ENCODE results near the gene PLEKHN1.

Gene PLEKHN1, protein sequence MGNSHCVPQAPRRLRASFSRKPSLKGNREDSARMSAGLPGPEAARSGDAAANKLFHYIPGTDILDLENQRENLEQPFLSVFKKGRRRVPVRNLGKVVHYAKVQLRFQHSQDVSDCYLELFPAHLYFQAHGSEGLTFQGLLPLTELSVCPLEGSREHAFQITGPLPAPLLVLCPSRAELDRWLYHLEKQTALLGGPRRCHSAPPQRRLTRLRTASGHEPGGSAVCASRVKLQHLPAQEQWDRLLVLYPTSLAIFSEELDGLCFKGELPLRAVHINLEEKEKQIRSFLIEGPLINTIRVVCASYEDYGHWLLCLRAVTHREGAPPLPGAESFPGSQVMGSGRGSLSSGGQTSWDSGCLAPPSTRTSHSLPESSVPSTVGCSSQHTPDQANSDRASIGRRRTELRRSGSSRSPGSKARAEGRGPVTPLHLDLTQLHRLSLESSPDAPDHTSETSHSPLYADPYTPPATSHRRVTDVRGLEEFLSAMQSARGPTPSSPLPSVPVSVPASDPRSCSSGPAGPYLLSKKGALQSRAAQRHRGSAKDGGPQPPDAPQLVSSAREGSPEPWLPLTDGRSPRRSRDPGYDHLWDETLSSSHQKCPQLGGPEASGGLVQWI

DNA sequence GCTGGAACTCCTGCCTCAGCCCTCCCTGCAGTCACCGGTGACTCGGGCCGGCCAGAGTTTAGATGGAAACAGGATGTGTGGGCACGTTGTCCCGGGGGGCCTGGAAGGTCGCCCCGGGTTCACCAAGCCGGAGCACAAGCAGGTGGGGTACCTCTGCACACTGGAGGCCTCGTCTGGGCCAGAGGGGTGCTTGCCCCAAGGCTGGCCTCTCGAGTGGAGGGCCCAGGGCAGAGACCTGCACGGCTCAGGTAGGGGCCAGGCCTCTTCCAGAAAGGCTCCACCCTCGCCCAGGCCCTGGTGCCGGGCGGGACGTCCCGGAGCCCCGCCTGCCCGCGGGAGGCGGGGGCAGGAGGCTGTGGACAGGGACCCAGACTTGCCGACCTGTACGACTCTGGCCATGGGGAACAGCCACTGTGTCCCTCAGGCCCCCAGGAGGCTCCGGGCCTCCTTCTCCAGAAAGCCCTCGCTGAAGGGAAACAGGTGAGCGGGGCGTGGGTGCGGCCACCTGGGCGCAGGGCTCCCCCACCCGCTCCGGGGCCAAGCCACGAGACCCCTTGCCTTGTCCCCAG lies at the start of gene PLEKHN1:
Gene PLEKHN1 (plus strand): TSS at position 348 of the 569 bp plus-strand sequence. CDS start 50 bp downstream, at position 398.
- no peak for FAIRE-seq

DNA sequence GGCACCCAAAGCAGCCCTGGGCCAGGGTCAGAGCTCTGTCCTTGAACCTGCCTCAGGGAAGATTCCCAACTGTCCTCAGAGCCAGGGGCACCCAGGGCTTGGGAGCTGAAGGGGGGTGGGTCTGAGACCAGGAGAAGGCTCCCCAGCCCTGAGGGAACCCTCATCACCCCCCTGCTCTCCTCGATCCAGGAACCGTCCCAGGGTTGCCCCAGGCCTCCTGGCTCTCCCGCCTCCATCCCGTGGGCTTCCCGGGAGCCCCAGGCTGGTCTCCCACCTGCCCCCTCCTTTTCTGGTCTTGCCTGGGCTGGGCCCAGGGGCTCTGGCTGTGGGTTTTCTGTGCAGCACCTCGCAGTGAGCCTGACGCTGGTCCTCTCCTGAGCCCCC lies 49.2 kb upstream of the PLEKHN1 start:
- no peak for FAIRE-seq

DNA sequence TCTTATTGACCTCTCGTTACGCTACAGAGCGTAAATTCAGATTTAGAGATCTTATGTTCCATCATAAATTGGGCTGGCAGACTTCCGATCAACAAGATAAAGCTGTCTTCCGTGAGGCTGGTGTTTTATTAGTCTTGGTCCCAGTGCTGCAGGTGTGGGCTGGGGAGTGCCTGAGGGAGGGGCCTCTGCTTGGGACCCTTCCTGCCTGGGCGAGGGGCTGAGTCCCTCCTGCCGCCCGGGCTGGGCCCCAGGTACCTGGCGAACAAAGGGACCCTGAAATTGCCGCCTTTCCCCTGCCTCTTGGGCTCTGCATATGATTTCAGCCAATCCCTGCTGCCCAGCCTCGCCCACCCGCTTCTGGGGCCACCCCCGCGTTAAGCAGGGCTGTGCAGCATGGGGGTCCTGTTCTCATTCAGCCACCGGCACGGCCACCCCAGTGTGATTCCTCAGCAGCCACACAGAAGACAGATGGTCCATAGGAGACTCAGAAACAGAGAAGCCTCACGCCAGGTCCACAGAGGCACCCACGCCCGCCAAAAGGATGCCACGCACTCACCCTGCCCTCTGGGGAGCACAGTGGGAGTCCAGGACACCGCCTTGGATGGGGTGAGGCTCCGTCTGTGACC lies 48.7 kb upstream of the PLEKHN1 start:
- FAIRE-seq = no peak

DNA sequence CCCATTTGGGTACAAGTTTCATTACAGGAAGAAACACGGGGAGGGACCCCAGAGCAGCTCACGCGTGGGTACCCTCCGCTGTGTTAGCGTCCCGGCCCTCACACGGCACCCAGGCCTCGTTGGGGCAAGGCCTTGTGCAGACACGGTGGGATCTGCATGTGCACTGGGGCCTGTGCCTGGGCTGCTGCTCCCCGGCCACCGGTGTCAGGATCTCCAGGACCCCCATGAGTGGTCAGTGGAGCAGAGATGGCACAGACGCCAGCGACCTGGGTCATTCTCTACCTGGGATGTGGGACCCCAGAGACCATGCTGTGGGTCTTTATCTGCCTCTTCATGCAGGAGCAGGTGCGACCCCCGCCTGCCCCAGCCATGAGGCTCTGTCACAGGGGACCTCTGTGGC lies 47.9 kb upstream of the PLEKHN1 start:
- FAIRE-seq = no peak

DNA sequence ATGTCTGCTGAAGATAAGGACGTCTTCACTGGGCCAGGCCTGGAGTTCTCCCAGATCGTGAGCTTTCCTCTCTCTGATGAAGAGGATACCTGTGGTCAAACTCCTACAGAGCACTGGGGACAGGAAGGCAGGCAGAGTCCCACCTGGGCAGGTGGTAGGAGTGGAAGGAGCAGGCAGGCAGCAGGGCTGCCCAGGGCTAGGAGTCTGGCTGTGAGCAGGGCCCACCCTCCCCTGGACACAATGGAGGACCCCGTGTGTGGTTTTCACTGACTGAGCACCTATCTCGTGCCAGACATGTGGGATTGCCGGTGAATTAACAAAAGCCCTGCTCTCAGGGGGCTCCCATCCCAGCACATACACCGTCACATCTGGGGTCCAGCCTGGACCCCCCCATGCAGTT lies 47.4 kb upstream of the PLEKHN1 start:
- no peak for FAIRE-seq

DNA sequence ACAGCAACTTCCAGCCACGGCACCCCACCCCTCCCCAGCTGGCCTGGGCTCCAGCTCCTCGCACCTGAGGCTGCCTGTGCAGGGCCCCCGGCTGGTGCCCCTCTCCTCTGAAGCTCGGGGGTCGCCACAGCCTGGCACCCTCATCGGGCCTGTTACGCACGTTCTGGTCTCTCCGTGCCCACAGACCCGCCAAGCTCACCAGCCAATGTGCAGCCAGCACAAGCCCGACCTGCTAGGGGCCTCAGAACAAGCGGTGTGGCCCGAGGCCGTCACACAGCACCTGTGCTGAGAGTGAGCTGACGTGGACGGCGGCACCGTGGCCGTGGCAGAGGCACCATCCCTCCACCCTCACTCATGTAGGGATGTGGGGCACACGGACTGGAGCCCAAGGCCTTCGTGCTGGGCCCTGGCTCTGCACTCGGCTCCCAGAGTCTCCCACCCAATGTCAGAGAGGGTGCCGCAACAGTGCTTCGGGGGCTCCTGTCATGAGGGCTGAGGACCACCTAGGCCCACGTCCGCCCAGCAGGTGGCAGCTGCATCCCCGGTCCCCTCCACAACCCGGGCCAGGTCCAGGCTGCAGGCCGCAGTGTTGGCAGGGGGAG lies 46.9 kb upstream of the PLEKHN1 start:
- FAIRE-seq = no peak

DNA sequence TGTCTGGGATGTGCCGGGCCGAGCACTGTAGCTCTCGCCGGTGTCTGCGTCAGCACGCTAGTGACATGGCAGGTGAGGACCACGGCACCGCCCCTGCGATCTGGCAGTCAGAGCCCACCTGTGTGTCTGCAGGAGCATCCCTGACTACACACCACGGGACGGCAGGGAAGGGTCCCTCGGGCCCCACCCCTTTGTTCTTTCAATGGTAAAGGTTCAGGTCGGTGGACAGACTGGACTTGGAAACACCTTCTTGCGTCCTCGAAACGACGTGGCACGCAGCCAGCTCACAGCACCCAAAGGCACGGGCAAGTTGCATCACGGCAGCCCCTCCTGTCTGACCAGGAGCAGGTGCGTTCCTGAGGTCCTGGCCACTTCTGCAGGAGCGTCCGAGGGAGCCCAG lies 46.3 kb upstream of the PLEKHN1 start:
- no peak for FAIRE-seq

DNA sequence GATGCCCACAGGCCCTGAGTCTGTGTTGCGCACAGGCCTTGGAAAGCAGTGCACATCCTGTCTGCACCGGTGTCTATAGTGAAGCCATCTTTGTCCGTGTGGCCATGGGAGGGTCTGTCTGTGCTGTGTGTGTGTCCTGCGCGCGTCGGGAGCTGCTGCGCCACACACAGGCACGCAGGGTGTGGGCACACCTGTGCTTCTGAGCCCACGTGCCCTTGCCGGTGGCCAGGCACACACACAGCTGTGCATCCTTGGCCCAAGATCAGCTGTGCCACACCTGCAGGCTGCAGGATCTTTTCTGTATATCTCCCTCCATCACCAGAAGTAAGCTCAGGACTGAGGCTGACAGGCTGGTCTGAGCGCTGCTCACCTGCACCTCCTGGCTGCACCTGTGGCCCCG lies 45.8 kb upstream of the PLEKHN1 start:
- FAIRE-seq = no peak

DNA sequence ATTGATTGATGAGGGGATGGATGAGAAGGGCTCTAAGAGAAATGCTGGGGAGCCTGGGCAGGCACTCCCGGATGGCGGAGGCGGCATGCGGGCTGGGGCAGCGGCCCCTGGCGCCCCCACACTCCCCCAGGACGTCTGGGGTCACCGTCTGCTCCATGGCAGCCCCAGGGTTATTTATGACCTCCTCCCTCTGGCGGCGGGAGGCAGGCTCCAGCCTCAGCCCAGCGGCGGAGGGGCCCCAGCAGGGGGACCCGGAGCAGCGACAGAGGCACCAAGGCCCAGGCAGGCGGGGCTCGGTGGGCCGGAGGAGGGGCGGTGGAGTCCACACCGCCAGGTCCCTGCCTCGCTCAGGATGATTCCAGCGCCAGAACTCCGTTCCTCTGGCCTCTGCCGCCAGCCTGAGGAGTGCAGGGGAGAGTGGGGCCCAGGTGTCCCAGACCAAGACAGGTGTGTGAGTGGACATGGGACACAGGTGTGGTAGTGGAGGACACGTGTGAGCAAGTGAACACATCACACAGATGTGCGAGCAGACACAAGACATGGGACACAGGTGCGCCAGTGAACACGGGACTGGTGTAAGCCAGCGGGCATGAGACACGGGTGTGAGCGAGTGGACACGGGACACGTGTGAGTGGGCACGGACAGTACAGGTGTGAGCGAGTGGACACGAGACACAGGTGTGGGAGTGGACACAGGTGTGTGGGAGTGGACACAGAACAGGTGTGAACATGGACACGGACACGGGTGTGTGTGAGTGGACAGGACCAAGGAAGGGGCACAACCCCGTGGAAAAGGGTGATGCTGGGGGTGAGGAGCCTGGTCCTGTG lies 45.1 kb upstream of the PLEKHN1 start:
- no peak for FAIRE-seq

DNA sequence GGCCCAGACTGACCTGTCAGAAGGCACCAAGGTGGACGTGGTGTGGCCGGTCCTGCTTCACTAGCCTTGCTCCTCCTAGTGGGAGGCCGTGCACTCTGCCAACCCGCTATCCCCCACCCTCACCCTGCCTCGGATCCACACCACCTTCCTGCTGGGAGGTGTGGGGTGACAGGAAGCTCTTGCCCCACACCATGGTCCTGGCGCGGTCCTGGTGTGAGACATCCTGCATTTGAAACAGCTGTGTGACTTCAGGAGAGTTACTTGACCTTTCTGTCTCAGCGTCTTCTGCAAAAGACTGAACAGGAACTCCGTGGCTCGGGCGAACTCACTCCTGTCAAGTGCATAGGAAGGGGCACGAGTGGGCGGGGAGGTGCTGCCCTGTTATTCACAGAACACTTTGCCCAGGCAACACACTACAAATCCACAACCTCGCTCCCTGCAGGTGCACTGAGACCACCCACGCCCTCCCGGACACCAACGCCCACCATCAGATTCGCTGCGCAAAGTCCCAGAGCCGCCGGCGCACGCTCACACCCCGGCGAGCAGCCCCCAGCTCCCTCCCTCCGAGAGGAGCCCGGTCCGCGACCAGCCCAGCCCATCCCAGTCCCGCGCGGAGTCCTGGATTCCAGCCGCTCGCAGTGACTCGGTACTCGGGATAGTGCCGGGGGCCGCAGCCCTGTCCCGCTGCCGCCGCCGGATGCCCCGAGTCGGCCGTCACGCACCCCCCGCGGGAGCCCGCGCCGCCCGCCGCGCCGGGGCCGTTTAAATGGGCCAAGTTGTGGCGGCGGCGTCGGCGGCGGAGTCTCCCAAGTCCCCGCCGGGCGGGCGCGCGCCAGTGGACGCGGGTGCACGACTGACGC lies 42.9 kb upstream of the PLEKHN1 start, which contains the start of gene SAMD11:
Gene SAMD11 (plus strand): TSS at position 793 of the 860 bp plus-strand sequence. CDS start 509 bp downstream, outside the sequence.
- no peak for FAIRE-seq

DNA sequence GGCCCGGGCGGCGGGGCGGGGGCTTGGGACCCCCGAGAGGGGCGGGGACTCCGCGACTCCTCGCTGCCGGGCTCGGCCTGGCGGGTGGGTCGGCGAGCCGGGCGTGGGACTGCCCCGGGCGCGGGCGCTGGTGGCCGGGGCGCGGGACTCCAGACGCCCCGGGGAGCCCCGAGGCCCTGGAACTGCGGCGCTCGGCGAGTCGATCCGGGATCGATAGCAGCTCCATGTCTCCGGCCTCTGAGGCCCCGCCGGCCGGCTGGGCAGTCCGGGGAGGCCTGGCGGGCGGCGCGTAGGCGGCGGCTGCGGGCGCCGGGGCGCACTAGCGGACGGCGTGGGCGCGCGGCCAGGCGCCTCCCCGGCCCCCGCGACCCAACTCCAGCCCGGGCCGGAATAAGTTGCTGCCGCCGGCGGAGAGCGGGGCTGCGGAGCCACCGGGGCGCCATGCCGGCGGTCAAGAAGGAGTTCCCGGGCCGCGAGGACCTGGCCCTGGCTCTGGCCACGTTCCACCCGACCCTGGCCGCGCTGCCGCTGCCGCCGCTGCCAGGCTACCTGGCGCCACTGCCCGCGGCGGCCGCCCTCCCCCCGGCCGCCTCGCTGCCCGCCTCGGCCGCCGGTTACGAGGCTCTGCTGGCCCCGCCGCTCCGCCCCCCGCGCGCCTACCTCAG lies 42.2 kb upstream of the PLEKHN1 start:
- no peak for FAIRE-seq

DNA sequence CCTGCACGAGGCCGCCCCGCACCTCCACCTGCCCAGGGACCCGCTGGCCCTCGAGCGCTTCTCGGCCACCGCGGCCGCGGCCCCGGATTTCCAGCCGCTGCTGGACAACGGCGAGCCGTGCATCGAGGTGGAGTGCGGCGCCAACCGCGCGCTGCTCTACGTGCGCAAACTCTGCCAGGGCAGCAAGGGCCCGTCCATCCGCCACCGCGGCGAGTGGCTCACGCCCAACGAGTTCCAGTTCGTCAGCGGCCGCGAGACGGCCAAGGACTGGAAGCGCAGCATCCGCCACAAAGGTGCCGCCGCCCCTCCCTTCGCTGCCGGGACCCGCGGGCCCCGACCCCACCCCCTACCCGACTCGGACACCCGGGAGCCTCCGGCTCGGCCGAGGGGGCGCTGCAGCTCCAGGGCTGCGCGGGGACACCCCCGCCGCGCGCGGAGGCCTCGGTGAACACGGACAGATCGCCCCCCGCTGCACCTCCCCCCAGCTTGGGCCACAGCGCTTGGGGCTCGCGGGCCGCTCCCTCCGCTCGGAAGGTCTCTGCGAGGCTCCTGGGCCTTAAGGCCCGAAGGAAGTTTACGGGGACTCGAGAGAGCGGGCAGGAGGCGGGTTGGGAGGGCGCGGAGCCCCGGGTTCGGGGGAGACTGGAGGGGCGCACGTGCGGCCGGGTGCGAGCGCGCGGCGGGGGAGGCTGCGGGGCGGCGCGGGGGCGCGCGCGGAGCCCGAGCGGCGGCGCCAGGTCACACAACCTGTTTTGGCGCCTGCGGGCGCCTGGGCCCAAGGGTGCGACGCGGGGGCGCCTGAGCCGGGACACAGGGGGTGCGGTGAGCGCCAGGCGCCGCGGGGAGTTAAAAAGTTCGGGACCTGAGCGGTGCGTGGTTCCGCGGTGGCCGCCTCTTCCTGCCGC lies 41.4 kb upstream of the PLEKHN1 start:
- no peak for FAIRE-seq

DNA sequence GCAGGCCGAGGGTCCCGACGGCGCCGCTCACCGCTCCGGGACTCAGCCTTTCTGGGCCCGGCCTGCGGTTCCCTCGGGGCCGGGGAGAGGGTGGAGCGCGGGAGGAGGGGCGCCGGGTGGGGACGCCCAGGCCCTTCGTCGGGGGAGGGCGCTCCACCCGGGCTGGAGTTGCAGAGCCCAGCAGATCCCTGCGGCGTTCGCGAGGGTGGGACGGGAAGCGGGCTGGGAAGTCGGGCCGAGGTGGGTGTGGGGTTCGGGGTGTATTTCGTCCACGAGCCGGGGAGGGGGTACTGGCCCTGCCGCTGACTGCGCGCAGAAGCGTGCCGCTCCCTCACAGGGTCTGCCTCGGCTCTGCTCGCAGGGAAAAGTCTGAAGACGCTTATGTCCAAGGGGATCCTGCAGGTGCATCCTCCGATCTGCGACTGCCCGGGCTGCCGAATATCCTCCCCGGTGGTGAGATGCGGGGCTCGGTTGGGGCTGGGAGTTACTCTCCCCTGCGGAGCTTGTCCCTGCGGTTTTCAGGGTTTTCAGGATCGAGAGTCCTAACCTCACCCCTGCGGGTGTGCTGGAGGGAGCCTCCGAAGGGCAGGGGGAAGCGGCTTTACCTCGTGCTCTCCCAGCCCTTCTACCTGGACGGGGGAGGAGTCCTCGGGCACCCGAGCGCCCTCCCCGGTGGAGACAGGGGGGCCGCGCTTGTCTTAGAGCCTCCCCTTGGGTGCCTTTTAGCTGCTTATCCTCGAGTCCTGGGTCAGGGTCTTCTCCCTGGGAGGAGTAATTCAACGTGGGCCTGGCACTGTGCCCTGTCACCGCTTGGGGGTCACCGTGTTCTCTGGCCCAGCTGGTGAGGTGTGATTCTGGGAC lies 40.5 kb upstream of the PLEKHN1 start:
- FAIRE-seq = no peak

DNA sequence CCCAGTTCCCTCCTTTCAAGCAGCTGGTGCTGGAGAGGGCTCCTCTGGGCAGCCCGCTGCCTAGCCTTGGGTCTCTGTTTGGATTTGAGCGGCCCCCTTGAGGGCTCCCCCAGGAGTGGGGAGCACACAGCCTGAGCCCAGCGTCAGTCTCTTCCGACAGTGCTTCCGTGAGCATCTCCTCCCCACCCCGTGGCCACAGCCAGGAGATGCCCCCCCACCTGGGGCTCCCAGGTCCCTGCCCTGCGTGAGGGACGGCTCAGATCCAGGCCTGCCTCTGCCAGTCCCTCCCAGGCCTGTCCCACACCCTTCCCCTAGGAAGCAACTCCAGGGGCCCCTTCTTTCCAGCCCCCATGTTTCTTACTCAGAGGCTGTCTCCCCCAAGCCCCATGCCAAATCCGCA lies 39.0 kb upstream of the PLEKHN1 start:
- FAIRE-seq = no peak

DNA sequence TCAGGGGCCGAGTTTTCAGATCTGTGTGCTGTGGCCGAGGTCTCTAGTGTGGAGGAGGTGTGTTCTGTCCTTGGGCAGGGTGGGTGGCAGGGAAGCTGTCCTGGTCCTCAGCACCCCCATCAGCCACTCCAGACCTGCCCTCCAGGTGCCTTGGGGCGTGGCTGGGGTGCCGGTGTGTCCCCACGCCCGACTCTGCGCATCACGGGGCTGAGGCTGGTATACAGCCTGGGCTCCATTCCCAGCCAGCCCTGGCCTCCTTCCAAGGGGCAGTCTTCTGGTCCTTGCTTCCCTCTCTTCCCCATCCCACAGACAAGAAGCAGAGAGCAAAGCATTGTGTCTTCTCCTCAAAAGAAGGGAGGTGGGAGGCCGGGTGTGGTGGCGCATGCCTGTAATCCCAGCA lies 38.5 kb upstream of the PLEKHN1 start:
- FAIRE-seq = no peak

DNA sequence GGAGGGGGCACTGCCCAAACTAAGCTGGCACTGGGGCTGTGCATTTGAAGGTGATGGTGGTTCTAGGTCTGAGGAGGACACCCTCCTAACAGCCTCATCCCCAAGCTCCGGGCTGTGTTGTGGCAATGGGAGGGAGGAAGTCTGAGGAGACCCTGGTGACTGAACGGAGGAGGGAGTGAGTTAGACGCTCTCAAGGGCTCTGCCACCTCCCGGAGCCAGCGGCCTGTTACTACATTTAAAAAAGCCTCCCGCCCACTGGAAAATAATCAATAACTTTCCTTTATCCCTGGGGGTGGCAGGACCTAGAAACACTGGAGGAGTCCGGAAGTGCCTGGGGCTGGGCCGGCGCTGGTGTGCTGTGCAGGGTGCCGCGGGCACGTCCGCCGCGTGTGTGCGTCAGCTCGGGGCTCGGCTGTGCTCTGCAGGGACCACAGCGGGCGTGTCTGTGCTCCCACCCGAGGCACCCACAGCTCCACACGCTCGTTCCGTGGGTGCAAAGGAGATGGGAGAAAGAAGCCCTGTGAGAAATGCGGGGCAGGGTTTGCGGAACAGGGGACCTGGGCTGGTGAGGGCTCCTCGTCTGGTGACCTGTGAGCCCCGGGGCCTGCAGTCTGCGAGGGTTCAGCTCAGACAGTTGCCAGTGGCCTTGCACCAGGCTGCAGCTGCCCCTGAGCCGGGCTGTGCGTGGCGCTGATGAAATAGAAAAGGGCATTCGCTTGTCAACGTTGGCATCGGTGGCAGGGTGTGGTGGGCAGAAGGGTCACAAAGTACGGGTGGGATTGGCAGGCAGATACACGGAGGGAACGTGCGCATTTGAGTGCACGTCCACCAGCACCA lies 37.2 kb upstream of the PLEKHN1 start:
- no peak for FAIRE-seq

Measured in colon (tissue), 2 donors.